Measurements from ENCODE around the gene PCK2. TPM values are rescaled to one million over a fixed set of nuclear protein-coding genes. Genes with fewer than 3 reads are reported as not detected.

Gene PCK2
- total and polyA plus RNA-seq, 2 of the 13 experiments (the other 11 are each of a cell fraction or from before 2014, with no cell fraction given), result 129 to 272 TPM

GRCh38 chr14:24130717-24131548 lies 36.8 kb downstream of the PCK2 start (continued):
- TF ChIP-seq ZNF598 (CRISPR knock-in tag; IDR thresholded peaks at IDR 0.05; ENCODE audit: borderline replicate concordance) (peak; percentile 50; the same call in 1 of the 2 replicates), TRIM24 (CRISPR knock-in tag; IDR thresholded peaks at IDR 0.05) (no peak), ZNF446 (CRISPR knock-in tag; IDR thresholded peaks at IDR 0.05) (no peak), ZNF609 (CRISPR knock-in tag; IDR thresholded peaks at IDR 0.05; ENCODE audit: borderline replicate concordance) (peak; percentile 81; the same call in 1 of the 2 replicates), ZNF780A (CRISPR knock-in tag; IDR thresholded peaks at IDR 0.05) (no peak), ZNF430 (CRISPR knock-in tag; IDR thresholded peaks at IDR 0.05) (peak; percentile 82), EHMT2 (IDR thresholded peaks at IDR 0.05; ENCODE audit: borderline replicate concordance, low read depth, low read length) (no peak; the same call in 1 of the 2 replicates), NCOA5 (CRISPR knock-in tag; IDR thresholded peaks at IDR 0.05) (no peak), ZFP90 (CRISPR knock-in tag; IDR thresholded peaks at IDR 0.05; ENCODE audit: borderline replicate concordance) (no peak), TP53 (CRISPR knock-in tag; conservative IDR thresholded peaks at IDR 0.05) (no peak), CREBL2 (CRISPR knock-in tag; IDR thresholded peaks at IDR 0.05; ENCODE audit: borderline replicate concordance) (no peak), ZNF142 (CRISPR knock-in tag; IDR thresholded peaks at IDR 0.05) (no peak), ZNF660 (CRISPR knock-in tag; IDR thresholded peaks at IDR 0.05; ENCODE audit: borderline replicate concordance, low read depth) (no peak), ZBTB14 (CRISPR knock-in tag; IDR thresholded peaks at IDR 0.05) (no peak), GABPA (IDR thresholded peaks at IDR 0.05; ENCODE audit: low read depth, low read length) (no peak), GABPA (CRISPR knock-in tag; IDR thresholded peaks at IDR 0.05; ENCODE audit: low read depth) (no peak), GTF3A (CRISPR knock-in tag; conservative IDR thresholded peaks at IDR 0.05) (no peak)
